CD4-positive, alpha-beta memory T cell (primary cell): ENCODE results near the gene MTREX. TPM values are rescaled to one million over a fixed set of nuclear protein-coding genes. Genes with fewer than 3 reads are reported as not detected.
A peak's percentile ranks its signal among the peaks of the same experiment; 100 is the strongest.

Experiments used
- CTCF ChIA-PET: fragments of 350-600 bp; sonication (Branson Sonifier 250); formaldehyde crosslinking; loops from one replicate; lab custom pipeline; 2021; ENCODE audit warnings: inconsistent platforms; ENCODE audit not compliant: partially characterized antibody; lab: Charles Lee
- POLR2A ChIA-PET: fragments of 350-600 bp; sonication (Branson Sonifier 250); formaldehyde crosslinking; loops from one replicate; lab custom pipeline; 2021; ENCODE audit not compliant: partially characterized antibody; lab: Charles Lee
- DNase-seq, 5 donors: peaks; one replicate each; pipeline versions ENCODE4 v3.0.0 to v3.0.0-alpha.2; 2020 to 2022; ENCODE audit warnings: mixed read lengths in 1 of 5
- H3K27ac ChIP-seq: one replicate; pipeline ENCODE4 v1.7.0; 2013; ENCODE audit warnings: low read depth, low read length
- H3K27me3 ChIP-seq: 2 replicates; pipeline ENCODE4 v1.7.0; 2013; ENCODE audit warnings: mild to moderate bottlenecking, low read length, moderate library complexity; ENCODE audit not compliant: insufficient read depth
- H3K36me3 ChIP-seq: 2 replicates; pipeline ENCODE4 v1.7.0; 2013; ENCODE audit warnings: mild to moderate bottlenecking, low read length, moderate library complexity; ENCODE audit not compliant: insufficient read depth
- H3K4me1 ChIP-seq: 2 replicates; pipeline ENCODE4 v1.7.0; 2013; ENCODE audit warnings: mild to moderate bottlenecking, low read length, moderate library complexity; ENCODE audit not compliant: insufficient read depth
- H3K4me3 ChIP-seq, 2 donors: one replicate each; pipeline ENCODE4 v1.7.0; 2013; ENCODE audit warnings: low read length in 2 of 2, mild to moderate bottlenecking in 1 of 2
- H3K9me3 ChIP-seq, 2 donors: one replicate each; pipeline ENCODE4 v1.7.0; 2013; ENCODE audit warnings: low read length in 2 of 2, control low read depth in 1 of 2; ENCODE audit not compliant: control insufficient read depth in 1 of 2
- H3K27ac Mint-ChIP-seq, 7 donors: one replicate each; pipeline ENCODE4 v1.8.0; 2020 to 2021; ENCODE audit warnings: mixed read lengths in 7 of 7, mild to moderate bottlenecking in 6 of 7, inconsistent platforms in 3 of 7, moderate library complexity in 3 of 7
- H3K27me3 Mint-ChIP-seq, 2 donors: one replicate each; pipeline ENCODE4 v1.8.0; 2020 to 2021; ENCODE audit warnings: mixed read lengths in 2 of 2
- H3K36me3 Mint-ChIP-seq, 2 donors: one replicate each; pipeline ENCODE4 v1.8.0; 2020 to 2021; ENCODE audit warnings: mixed read lengths in 2 of 2, inconsistent platforms in 1 of 2, mild to moderate bottlenecking in 1 of 2
- H3K4me1 Mint-ChIP-seq, 4 donors: one replicate each; pipeline ENCODE4 v1.8.0; 2020 to 2021; ENCODE audit warnings: mixed read lengths in 4 of 4, mild to moderate bottlenecking in 1 of 4
- H3K4me3 Mint-ChIP-seq, 8 donors: one replicate each; pipeline ENCODE4 v1.8.0; 2020 to 2021; ENCODE audit warnings: mixed read lengths in 8 of 8, mild to moderate bottlenecking in 7 of 8, moderate library complexity in 6 of 8, inconsistent platforms in 3 of 8
- H3K9me3 Mint-ChIP-seq, 8 donors: one replicate each; pipeline ENCODE4 v1.8.0; 2020 to 2021; ENCODE audit warnings: mixed read lengths in 8 of 8, mild to moderate bottlenecking in 5 of 8, inconsistent platforms in 3 of 8, moderate library complexity in 1 of 8
- intact Hi-C: fragments of 100-400 bp; cut with micrococcal nuclease; formaldehyde crosslinking; loops from one replicate; pipeline ENCODE4 v1.15.1; 2023
- polyA plus RNA-seq, 2 donors: library from polyadenylated mRNA; unstranded; fragments of 300-500 nt; fragmentation: Illumina TruSeq; gene quantifications; one replicate each; pipeline ENCODE4 v1.2.3, GENCODE V29; 2021
- total RNA-seq, 2 experiments: library from RNA; stranded (reverse); gene quantifications; one replicate each; pipeline ENCODE4 v1.2.3, GENCODE V29; 2021

The MTREX gene
- total and polyA plus RNA-seq, 4 experiments from 2014 or later = 28.8 to 82.2 (median 55.4) TPM

DNA sequence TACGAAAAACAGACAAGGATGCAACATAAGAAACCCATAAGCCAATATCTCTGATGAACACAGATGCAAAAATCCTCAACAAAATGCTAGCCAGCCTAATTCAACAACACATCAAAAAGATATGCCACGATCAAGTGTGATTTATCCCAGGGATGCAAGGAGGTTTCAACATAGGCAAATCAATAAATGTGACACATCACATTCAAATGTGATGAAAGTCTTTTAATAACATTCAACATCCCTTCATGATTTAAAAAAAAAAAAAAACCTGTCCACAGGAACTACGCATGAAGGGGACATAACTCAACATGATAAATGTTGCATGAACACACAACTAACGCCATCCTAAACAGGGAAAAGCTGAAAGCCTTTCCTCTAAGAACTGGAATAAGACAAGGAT, 124.8 kb downstream of the MTREX start:
- Mint-ChIP-seq H3K4me1 (peaks cover 0 to 2% (median 1%) of the 10 kb centered on the region in 4 donors), H3K27me3 (no peaks in the 10 kb centered on the region), H3K36me3 (peaks cover 64 to 76% of the 10 kb centered on the region in 2 donors), H3K27ac (peak overlapping the region in 1 of 7 donors; percentile 10), H3K4me3 (no peak overlapping the region), H3K9me3 (peaks cover 9 to 63% (median 50%) of the 10 kb centered on the region in 8 donors)
- H3K9me3 ChIP-seq = no peaks in the 10 kb centered on the region
- H3K27me3 ChIP-seq = no peaks in the 10 kb centered on the region
- H3K4me1 ChIP-seq = no peaks in the 10 kb centered on the region
- ChIA-PET POLR2A (no interaction called here), CTCF (no interaction called here)
- H3K27ac ChIP-seq = no peak overlapping the region
- no peak for DNase-seq
- intact Hi-C loops = no loop called here
- H3K4me3 ChIP-seq = no peak overlapping the region
- no peaks in the 10 kb centered on the region for H3K36me3 ChIP-seq

DNA sequence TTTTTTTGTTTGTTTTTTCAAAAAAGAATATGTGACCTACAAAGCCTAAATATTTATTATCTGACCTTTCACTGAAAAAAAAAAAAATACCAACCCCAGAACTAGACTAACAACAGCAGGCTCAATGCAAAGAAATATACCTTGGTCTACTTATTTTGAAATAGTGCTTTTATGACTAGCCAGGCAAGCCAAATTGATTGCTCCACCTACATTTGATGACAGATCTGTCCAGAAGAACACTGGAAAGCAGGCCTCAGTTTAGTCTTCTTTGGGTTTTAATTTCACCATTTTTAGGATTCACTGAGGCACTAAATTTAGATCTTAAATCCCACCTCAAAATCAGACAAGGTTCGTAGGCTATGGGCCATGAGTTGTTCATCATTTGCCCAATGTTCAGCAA, 129.7 kb downstream of the MTREX start:
- no peaks in the 10 kb centered on the region for H3K27me3 Mint-ChIP-seq
- Histone ChIP-seq H3K4me1 (peaks cover 19% of the 10 kb centered on the region), H3K36me3 (no peaks in the 10 kb centered on the region), H3K27me3 (no peaks in the 10 kb centered on the region), H3K4me3 (no peak overlapping the region), H3K27ac (no peak overlapping the region), H3K9me3 (no peaks in the 10 kb centered on the region)
- peaks cover 24 to 37% (median 28%) of the 10 kb centered on the region in 4 donors for H3K4me1 Mint-ChIP-seq
- DNase-seq = no peak
- ChIA-PET CTCF (no interaction called here), POLR2A (no interaction called here)
- peaks cover 28 to 38% of the 10 kb centered on the region in 2 donors for H3K36me3 Mint-ChIP-seq
- intact Hi-C loops = no loop called here
- peak overlapping the region in 2 of 7 donors; percentile 23 to 88 for H3K27ac Mint-ChIP-seq
- H3K9me3 Mint-ChIP-seq = peaks cover 6 to 34% (median 28%) of the 10 kb centered on the region in 8 donors
- no peak overlapping the region for H3K4me3 Mint-ChIP-seq

DNA sequence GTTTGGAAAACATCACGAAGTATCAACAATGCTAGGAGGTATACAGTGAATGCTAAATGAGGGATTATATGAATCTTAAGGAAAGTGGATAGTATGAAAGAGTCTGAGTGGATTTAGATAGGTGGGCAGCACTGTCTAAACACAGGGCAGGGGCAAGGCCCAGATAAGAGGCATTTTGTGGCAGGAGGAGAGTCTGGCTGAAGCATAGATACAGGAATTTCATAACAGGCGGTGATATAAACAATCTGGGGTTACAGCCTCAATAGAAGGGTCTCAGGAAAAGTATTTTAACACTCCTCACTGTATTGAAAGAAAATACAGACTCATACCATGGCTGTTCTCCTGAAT, 130.0 kb downstream of the MTREX start:
- ChIA-PET CTCF (no interaction called here), POLR2A (no interaction called here)
- DNase-seq = no peak
- peaks cover 24 to 40% (median 28%) of the 10 kb centered on the region in 4 donors for H3K4me1 Mint-ChIP-seq
- H3K36me3 ChIP-seq = no peaks in the 10 kb centered on the region
- no peaks in the 10 kb centered on the region for H3K27me3 Mint-ChIP-seq
- no peaks in the 10 kb centered on the region for H3K27me3 ChIP-seq
- peaks cover 19% of the 10 kb centered on the region for H3K4me1 ChIP-seq
- H3K27ac ChIP-seq = no peak overlapping the region
- H3K27ac Mint-ChIP-seq = peak overlapping the region in 2 of 7 donors; percentile 8 to 88
- peak overlapping the region in 1 of 8 donors; percentile 27 for H3K4me3 Mint-ChIP-seq
- H3K9me3 ChIP-seq = no peaks in the 10 kb centered on the region
- H3K9me3 Mint-ChIP-seq = peaks cover 5 to 30% (median 24%) of the 10 kb centered on the region in 8 donors
- H3K36me3 Mint-ChIP-seq = peaks cover 24 to 34% of the 10 kb centered on the region in 2 donors
- intact Hi-C loops = no loop called here
- no peak overlapping the region for H3K4me3 ChIP-seq

DNA sequence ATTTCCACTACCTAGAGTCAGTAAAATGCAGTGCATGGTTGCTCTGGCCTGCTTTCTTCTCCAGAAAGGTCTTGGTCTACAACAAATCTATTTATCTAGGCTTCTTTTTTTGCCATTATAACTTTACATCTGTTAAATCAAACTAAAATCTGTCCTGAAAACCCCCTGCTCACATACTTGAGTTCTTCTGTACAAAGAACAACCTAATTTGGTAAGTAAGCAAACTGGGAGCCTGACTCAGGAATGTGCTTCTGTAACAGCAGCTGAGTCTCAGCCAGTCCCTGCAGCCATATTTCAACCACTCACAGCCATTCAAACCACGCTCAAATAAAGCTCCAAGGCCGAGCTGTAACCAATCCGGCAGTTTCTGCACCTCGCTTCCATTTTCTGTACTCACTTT, 131.2 kb downstream of the MTREX start:
- H3K4me1 ChIP-seq = peaks cover 19% of the 10 kb centered on the region
- peaks cover 24 to 40% (median 28%) of the 10 kb centered on the region in 4 donors for H3K4me1 Mint-ChIP-seq
- H3K36me3 ChIP-seq = no peaks in the 10 kb centered on the region
- H3K4me3 Mint-ChIP-seq = no peak overlapping the region
- no peaks in the 10 kb centered on the region for H3K27me3 ChIP-seq
- no peaks in the 10 kb centered on the region for H3K27me3 Mint-ChIP-seq
- peaks cover 23 to 31% of the 10 kb centered on the region in 2 donors for H3K36me3 Mint-ChIP-seq
- ChIA-PET POLR2A (no interaction called here), CTCF (no interaction called here)
- H3K9me3 Mint-ChIP-seq = peaks cover 5 to 25% (median 21%) of the 10 kb centered on the region in 8 donors
- H3K4me3 ChIP-seq = no peak overlapping the region
- no peaks in the 10 kb centered on the region for H3K9me3 ChIP-seq
- intact Hi-C loops = no loop called here
- peak overlapping the region in 4 of 7 donors; percentile 8 to 81 (median 62) for H3K27ac Mint-ChIP-seq
- DNase-seq = no peak
- H3K27ac ChIP-seq = no peak overlapping the region

DNA sequence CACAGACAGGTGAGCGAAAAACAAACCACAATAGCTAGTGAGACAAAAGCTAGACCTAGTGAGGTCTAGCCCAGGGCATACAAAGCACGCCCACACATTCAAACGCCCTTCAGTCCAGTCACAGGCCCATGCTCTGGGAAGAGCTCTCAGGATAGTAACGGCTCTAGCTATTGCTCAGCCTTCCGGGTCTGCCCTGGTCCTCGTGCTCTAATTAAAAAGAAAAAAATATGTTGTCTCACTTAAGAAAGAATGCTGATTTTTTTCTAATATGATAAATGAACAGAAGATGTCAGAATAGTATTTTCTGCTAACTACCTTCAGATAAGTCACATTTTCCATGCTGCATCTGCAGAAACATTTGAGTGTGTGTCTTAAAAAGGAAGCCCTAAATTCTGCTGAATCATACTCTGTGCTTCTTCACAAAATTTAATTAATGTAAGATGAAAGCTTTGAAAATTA, 132.4 kb downstream of the MTREX start:
- H3K36me3 Mint-ChIP-seq = peaks cover 13 to 19% of the 10 kb centered on the region in 2 donors
- peaks cover 3 to 13% (median 9%) of the 10 kb centered on the region in 8 donors for H3K9me3 Mint-ChIP-seq
- Histone ChIP-seq H3K27ac (no peak overlapping the region), H3K4me1 (peaks cover 19% of the 10 kb centered on the region), H3K36me3 (no peaks in the 10 kb centered on the region), H3K9me3 (no peaks in the 10 kb centered on the region), H3K4me3 (no peak overlapping the region), H3K27me3 (no peaks in the 10 kb centered on the region)
- DNase-seq = no peak
- peaks cover 25 to 40% (median 29%) of the 10 kb centered on the region in 4 donors for H3K4me1 Mint-ChIP-seq
- no peaks in the 10 kb centered on the region for H3K27me3 Mint-ChIP-seq
- H3K4me3 Mint-ChIP-seq = peak overlapping the region in 5 of 8 donors; percentile 3 to 50 (median 41)
- intact Hi-C loops = no loop called here
- ChIA-PET POLR2A (no interaction called here), CTCF (no interaction called here)
- H3K27ac Mint-ChIP-seq = peak overlapping the region; percentile 5 to 88 (median 67)

DNA sequence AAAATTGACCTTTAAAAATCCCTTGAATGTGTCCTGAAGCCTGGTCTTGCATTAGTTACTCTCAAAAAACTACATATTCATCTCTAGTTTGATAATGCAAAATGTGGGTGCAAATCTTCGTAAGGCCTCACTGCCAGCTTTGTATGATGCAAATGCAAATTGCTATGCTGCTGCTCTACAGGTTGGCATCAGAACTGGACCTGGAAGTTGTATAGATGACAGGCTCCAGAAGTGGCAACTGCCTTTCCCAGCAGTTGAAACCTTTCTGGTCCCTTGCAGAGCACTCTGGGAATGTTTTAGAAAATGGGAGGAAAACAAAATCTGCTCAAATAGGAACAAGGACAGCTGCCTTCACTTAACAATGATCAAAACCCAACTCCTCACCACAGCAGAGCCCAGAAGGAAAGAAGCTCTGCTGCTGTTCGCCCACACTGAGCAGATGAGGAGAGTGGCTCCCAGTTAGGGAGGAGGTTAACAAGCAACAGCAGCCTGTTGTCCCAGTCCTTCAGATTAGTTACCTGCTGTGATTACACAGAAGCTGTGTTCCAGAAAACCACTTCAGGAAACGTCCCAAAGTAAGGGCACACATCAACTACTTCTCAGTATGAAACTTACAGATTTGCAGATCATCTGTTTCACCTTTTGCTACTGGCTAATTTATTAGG, 133.4 kb downstream of the MTREX start:
- intact Hi-C loops = no loop called here
- Mint-ChIP-seq H3K9me3 (peaks cover 0 to 3% (median 2%) of the 10 kb centered on the region in 8 donors), H3K4me3 (peak overlapping the region in 1 of 8 donors; percentile 2), H3K27me3 (no peaks in the 10 kb centered on the region), H3K36me3 (peaks cover 4 to 10% of the 10 kb centered on the region in 2 donors), H3K4me1 (peaks cover 25 to 40% (median 29%) of the 10 kb centered on the region in 4 donors), H3K27ac (peak overlapping the region in 6 of 7 donors; percentile 8 to 85 (median 76))
- no peak overlapping the region for H3K27ac ChIP-seq
- peaks cover 19% of the 10 kb centered on the region for H3K4me1 ChIP-seq
- no peak overlapping the region for H3K4me3 ChIP-seq
- DNase-seq = no peak
- ChIA-PET POLR2A (no interaction called here), CTCF (interaction anchor here (1.4 kb wide), 1 partner anchor 15 kb away, joined by 3 read pairs; no protein-coding TSS in a partner anchor)
- H3K9me3 ChIP-seq = no peaks in the 10 kb centered on the region
- no peaks in the 10 kb centered on the region for H3K36me3 ChIP-seq
- H3K27me3 ChIP-seq = no peaks in the 10 kb centered on the region

DNA sequence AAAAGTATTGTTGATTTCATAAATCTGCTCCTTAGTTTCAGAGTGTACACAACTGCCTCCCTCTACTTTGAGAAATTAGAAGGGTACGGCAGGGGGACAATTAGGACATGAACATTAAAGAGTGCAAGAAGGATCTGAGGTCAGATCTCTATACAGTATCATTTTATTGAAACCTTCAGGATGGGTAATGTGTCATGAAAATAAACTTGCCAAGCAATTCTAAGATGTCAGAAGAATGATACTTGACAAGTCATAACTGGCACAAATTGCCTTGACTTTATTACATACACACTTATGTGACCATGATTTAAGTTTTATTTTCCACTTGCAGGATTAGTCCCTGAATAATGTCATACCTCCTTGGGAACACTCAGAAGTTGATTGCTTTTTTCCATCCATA, 134.2 kb downstream of the MTREX start:
- ChIA-PET POLR2A (no interaction called here), CTCF (interaction anchor here (1.4 kb wide), 1 partner anchor 14 kb away, joined by 3 read pairs; no protein-coding TSS in a partner anchor)
- H3K27ac ChIP-seq = no peak overlapping the region
- Mint-ChIP-seq H3K4me3 (no peak overlapping the region), H3K27me3 (no peaks in the 10 kb centered on the region), H3K9me3 (no peaks in the 10 kb centered on the region), H3K4me1 (peaks cover 24 to 40% (median 29%) of the 10 kb centered on the region in 4 donors), H3K27ac (peak overlapping the region in 4 of 7 donors; percentile 7 to 77 (median 49)), H3K36me3 (peaks cover 2 to 7% of the 10 kb centered on the region in 2 donors)
- DNase-seq = no peak
- no peaks in the 10 kb centered on the region for H3K27me3 ChIP-seq
- intact Hi-C loops = no loop called here
- no peak overlapping the region for H3K4me3 ChIP-seq
- H3K4me1 ChIP-seq = peaks cover 19% of the 10 kb centered on the region
- H3K9me3 ChIP-seq = no peaks in the 10 kb centered on the region
- H3K36me3 ChIP-seq = no peaks in the 10 kb centered on the region
